Ovary (tissue), 9 donors: ENCODE data around the gene LRRC49. TPM values are rescaled to one million over a fixed set of nuclear protein-coding genes. Genes with fewer than 3 reads are reported as not detected.

Experiments used
- DNase-seq, 5 donors: peaks; one replicate each; pipeline ENCODE4 v3.0.0-alpha.2; 2019 to 2020
- H3K27ac ChIP-seq, 2 donors: fragments of 200-600 bp; one replicate each; pipeline versions ENCODE4 v1.5.1 to v1.8.0; 2019 to 2022
- H3K27me3 ChIP-seq: fragments of 200-600 bp; one replicate; pipeline ENCODE4 v1.8.0; 2022
- H3K36me3 ChIP-seq: fragments of 200-600 bp; sonication (generic); one replicate; pipeline ENCODE4 v1.5.1; 2019
- H3K4me1 ChIP-seq: one replicate; pipeline ENCODE4 v1.8.1; 2013; ENCODE audit warnings: mild to moderate bottlenecking, moderate library complexity; ENCODE audit not compliant: insufficient read depth
- H3K4me3 ChIP-seq: fragments of 200-600 bp; sonication (generic); one replicate; pipeline ENCODE4 v1.5.1; 2017
- H3K9me3 ChIP-seq, 2 donors: fragments of 200-600 bp in 1 of 2; sonication (generic) in 1 of 2; one replicate each; pipeline versions ENCODE4 v1.5.1 to v1.8.1; 2013 to 2019; ENCODE audit warnings: mild to moderate bottlenecking in 1 of 2, moderate library complexity in 1 of 2
- EP300 ChIP-seq: sonication (generic); formaldehyde crosslinking; IDR thresholded peaks from one replicate; pipeline ENCODE4 v1.6.1; 2017; ENCODE audit warnings: antibody characterized with exemption
- POLR2A ChIP-seq: fragments of 450-650 bp; IDR thresholded peaks from one replicate; pipeline ENCODE4 v1.6.1; 2017; ENCODE audit warnings: antibody characterized with exemption, mild to moderate bottlenecking, moderate library complexity
- WGBS, 3 donors: extraction: QIAGEN DNeasy Blood & Tissue Kit in 1 of 3; methylation state at CpG; one replicate each; pipeline versions ENCODE4 v1.1.5 to v1.1.7; 2013 to 2017; 5-methylcytosine and 5-hydroxymethylcytosine counted together
- intact Hi-C, 4 donors: fragments of 100-400 bp; cut with DNase I; formaldehyde crosslinking; loops; one replicate each; pipeline versions ENCODE4 v1.11.0 to v1.15.1; 2022 to 2023
- polyA plus RNA-seq, 2 donors: library from polyadenylated mRNA; stranded (reverse); fragments of 200-250 nt in 1 of 2; fragments of 350-450 nt in 1 of 2; fragmentation: Illumina TruSeq in 1 of 2; extraction: RNeasy Lipid Tissue Mini Kit (QIAGEN cat#74804) in 1 of 2; gene quantifications; one replicate each; pipeline ENCODE4 v1.2.3, GENCODE V29; 2013 to 2014
- total RNA-seq, 7 donors: library from RNA; depleted of rRNA in 2 of 7; stranded (reverse); fragments of >200 nt in 2 of 7; fragmentation: NEBNext Ultra II Directional in 3 of 7; extraction: Animal tissue kit (Norgen Biotek cat#: 25700) in 3 of 7; gene quantifications; one replicate each; pipeline versions ENCODE4 v1.1.0 to v1.2.4, GENCODE V29; 2016 to 2023
- TF ChIP-seq, protein P1 (sequence below), 3 donors: fragments of 450-650 bp in 2 of 3; fragments of 200-600 bp in 1 of 3; IDR thresholded peaks; one replicate each; pipeline versions ENCODE4 v1.5.1 to v1.8.0; 2016 to 2022; ENCODE audit warnings: antibody characterized with exemption in 3 of 3, mild to moderate bottlenecking in 1 of 3
- donor health status: DM: no; HTN: no; CAD: no; lungs with moderate emphysema.
- donor health status: DM: no; HTN: no; CAD: no.
- donor health status: Bipolar disorder and iron deficiency.
- donor health status: DM: yes; HTN: yes; CAD: no.
- donor health status: DM: no; HTN: no; CAD: no.
- donor health status: DM: yes; HTN: yes; CAD: no.

LRRC49 gene
- total and polyA plus RNA-seq, 9 donors, result 11.9 to 34.6 (median 16.1) TPM

DNA sequence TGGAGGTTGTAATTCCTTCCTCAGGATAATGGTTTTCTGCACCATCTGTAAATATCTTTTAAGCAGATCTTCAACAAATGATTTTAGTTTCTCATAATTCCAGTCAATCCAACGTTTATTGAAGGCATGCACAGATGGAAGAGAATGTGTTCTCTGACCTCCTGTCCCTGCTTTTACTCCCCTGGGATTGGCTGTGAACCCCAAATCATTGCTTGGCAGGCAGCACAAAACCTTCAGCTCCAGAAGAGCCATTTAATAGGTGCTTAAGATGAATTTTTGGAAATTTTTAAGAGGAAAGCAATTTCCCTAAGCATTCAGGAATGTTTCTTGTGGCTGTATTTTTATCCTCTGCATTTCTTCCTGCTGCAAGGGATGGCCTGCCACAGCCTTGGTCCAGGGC, 197.2 kb downstream of the LRRC49 start:
- Histone ChIP-seq H3K4me1 (no peaks in the 10 kb centered on the region), H3K27ac (no peak overlapping the region), H3K4me3 (no peak overlapping the region), H3K36me3 (no peaks in the 10 kb centered on the region), H3K27me3 (no peaks in the 10 kb centered on the region), H3K9me3 (no peaks in the 10 kb centered on the region)
- no peak for DNase-seq
- 19 to 38% (median 33%) methylated on average over 1 of the region's 1 CpG for WGBS, 3 donors
- TF ChIP-seq POLR2A, result no peak
- TF ChIP-seq EP300, result no peak
- TF ChIP-seq, protein P1, sequence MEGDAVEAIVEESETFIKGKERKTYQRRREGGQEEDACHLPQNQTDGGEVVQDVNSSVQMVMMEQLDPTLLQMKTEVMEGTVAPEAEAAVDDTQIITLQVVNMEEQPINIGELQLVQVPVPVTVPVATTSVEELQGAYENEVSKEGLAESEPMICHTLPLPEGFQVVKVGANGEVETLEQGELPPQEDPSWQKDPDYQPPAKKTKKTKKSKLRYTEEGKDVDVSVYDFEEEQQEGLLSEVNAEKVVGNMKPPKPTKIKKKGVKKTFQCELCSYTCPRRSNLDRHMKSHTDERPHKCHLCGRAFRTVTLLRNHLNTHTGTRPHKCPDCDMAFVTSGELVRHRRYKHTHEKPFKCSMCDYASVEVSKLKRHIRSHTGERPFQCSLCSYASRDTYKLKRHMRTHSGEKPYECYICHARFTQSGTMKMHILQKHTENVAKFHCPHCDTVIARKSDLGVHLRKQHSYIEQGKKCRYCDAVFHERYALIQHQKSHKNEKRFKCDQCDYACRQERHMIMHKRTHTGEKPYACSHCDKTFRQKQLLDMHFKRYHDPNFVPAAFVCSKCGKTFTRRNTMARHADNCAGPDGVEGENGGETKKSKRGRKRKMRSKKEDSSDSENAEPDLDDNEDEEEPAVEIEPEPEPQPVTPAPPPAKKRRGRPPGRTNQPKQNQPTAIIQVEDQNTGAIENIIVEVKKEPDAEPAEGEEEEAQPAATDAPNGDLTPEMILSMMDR (IDR thresholded peaks at IDR 0.05), result no peak
- intact Hi-C loops, result no loop called here

- no peaks in the 10 kb centered on the region for H3K9me3 ChIP-seq
- no peaks in the 10 kb centered on the region for H3K4me1 ChIP-seq
- TF ChIP-seq POLR2A (no peak), EP300 (no peak)
- TF ChIP-seq, protein P1 (IDR thresholded peaks at IDR 0.05), result no peak
- intact Hi-C loops, result no loop called here
- DNase-seq, result no peak
- no peak overlapping the region for H3K4me3 ChIP-seq
- no peaks in the 10 kb centered on the region for H3K27me3 ChIP-seq
- no peak overlapping the region for H3K27ac ChIP-seq
- no peaks in the 10 kb centered on the region for H3K36me3 ChIP-seq
- WGBS, 3 donors, result 63 to 76% (median 74%) methylated on average over 1 of the region's 1 CpG
These were observed 199.0 kb downstream of the LRRC49 start for GRCh38 chr15:71091601-71092000.

- TF ChIP-seq, protein P1 (IDR thresholded peaks at IDR 0.05), result no peak
- TF ChIP-seq EP300, result no peak
- no peak for TF ChIP-seq POLR2A
- no peak overlapping the region for H3K4me3 ChIP-seq
- intact Hi-C loops, result no loop called here
- H3K4me1 ChIP-seq, result no peaks in the 10 kb centered on the region
- no peak for DNase-seq
- no peaks in the 10 kb centered on the region for H3K36me3 ChIP-seq
- 88 to 91% (median 90%) methylated on average over 7 of the region's 7 CpGs for WGBS, 3 donors
- no peak overlapping the region for H3K27ac ChIP-seq
- H3K9me3 ChIP-seq, result no peaks in the 10 kb centered on the region
- H3K27me3 ChIP-seq, result no peaks in the 10 kb centered on the region
These were observed 199.5 kb downstream of the LRRC49 start for GRCh38 chr15:71092056-71092600.

- Histone ChIP-seq H3K27ac (no peak overlapping the region), H3K36me3 (no peaks in the 10 kb centered on the region), H3K27me3 (no peaks in the 10 kb centered on the region), H3K9me3 (no peaks in the 10 kb centered on the region), H3K4me3 (no peak overlapping the region), H3K4me1 (no peaks in the 10 kb centered on the region)
- TF ChIP-seq, protein P1 (IDR thresholded peaks at IDR 0.05), result no peak
- TF ChIP-seq EP300 (no peak), POLR2A (no peak)
- DNase-seq, result no peak
- intact Hi-C loops, result no loop called here
- 51 to 67% (median 60%) methylated on average over 11 of the region's 11 CpGs for WGBS, 3 donors
These were observed 200.7 kb downstream of the LRRC49 start for GRCh38 chr15:71093054-71094024.
